Fibroblast of lung (primary cell): ENCODE measurements around the gene SCN2A.

Experiments used
- EZH2 ChIP-seq: IDR thresholded peaks from 2 replicates; pipeline ENCODE4 v1.5.1; 2012; ENCODE audit warnings: low read length, control low read depth, mild to moderate bottlenecking; ENCODE audit errors: missing control alignments
- TF ChIP-seq, protein P1 (sequence below), 2 donors: IDR thresholded peaks in 1 of 2; conservative IDR thresholded peaks in 1 of 2; 1 replicate in 1 of 2; 2 replicates in 1 of 2; pipeline ENCODE4 v1.5.1; 2011 to 2012; ENCODE audit warnings: low read length in 2 of 2, control low read depth in 1 of 2, inconsistent platforms in 1 of 2, low read depth in 1 of 2, mild to moderate bottlenecking in 1 of 2

DNA sequence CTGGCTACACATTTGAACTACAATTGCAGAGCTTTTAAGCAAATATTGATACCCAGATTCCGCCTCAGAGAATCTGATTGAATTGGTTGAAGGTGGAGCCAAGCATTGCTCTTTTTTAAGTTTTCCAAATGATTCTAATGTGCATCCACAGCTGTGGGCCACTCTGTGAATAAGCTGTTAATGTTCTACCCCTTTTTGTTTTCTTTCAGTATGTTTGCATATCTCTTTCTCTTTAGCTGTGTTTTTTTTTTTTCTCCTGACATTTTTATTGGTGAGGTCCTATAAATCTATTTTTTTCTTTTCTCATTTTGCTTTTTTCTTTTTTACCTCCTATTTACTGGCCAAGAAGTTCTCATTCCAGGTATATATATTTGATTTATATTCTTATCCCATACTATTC is 41.9 kb upstream of the SCN2A start:
- TF ChIP-seq, protein P1, sequence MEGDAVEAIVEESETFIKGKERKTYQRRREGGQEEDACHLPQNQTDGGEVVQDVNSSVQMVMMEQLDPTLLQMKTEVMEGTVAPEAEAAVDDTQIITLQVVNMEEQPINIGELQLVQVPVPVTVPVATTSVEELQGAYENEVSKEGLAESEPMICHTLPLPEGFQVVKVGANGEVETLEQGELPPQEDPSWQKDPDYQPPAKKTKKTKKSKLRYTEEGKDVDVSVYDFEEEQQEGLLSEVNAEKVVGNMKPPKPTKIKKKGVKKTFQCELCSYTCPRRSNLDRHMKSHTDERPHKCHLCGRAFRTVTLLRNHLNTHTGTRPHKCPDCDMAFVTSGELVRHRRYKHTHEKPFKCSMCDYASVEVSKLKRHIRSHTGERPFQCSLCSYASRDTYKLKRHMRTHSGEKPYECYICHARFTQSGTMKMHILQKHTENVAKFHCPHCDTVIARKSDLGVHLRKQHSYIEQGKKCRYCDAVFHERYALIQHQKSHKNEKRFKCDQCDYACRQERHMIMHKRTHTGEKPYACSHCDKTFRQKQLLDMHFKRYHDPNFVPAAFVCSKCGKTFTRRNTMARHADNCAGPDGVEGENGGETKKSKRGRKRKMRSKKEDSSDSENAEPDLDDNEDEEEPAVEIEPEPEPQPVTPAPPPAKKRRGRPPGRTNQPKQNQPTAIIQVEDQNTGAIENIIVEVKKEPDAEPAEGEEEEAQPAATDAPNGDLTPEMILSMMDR (conservative IDR thresholded peaks at IDR 0.05 in 1 of 2, IDR thresholded peaks at IDR 0.05 in 1 of 2; ENCODE audit: low read depth in 1 of 2, low read length in 2 of 2): no peak
- no peak for TF ChIP-seq EZH2
